ENCODE results near the gene SDR42E2.
"Not testable (repeated sequence)": the region's sequence is repeated elsewhere in the genome, so short reads cannot be mapped to it uniquely, and the experiment has no call there.

Gene SDR42E2

GRCh38 chr16:22163806-22164205, 1.5 kb downstream of the SDR42E2 start:
- no peaks in the 10 kb centered on the region for H3K4me1 ChIP-seq (ENCODE audit: control insufficient read depth, insufficient read depth, low read length)
- no peaks in the 10 kb centered on the region for H3K9me3 ChIP-seq (ENCODE audit: control insufficient read depth, insufficient read depth, low read length)
- no peak overlapping the region for H3K4me3 ChIP-seq (ENCODE audit: low read depth, low read length)
- no peaks in the 10 kb centered on the region for H3K36me3 ChIP-seq (ENCODE audit: control insufficient read depth, insufficient read depth, low read length)
- H3K27me3 ChIP-seq (ENCODE audit: control insufficient read depth, insufficient read depth, low read length) = peaks cover 31% of the 10 kb centered on the region
- no peak overlapping the region for H3K9ac ChIP-seq (ENCODE audit: low read depth, low read length)

GRCh38 chr16:22164482-22164881, 2.2 kb downstream of the SDR42E2 start:
- peaks cover 31% of the 10 kb centered on the region for H3K27me3 ChIP-seq (ENCODE audit: control insufficient read depth, insufficient read depth, low read length)
- no peak overlapping the region for H3K4me3 ChIP-seq (ENCODE audit: low read depth, low read length)
- no peak overlapping the region for H3K9ac ChIP-seq (ENCODE audit: low read depth, low read length)
- H3K4me1 ChIP-seq (ENCODE audit: control insufficient read depth, insufficient read depth, low read length) = no peaks in the 10 kb centered on the region
- H3K36me3 ChIP-seq (ENCODE audit: control insufficient read depth, insufficient read depth, low read length) = no peaks in the 10 kb centered on the region
- no peaks in the 10 kb centered on the region for H3K9me3 ChIP-seq (ENCODE audit: control insufficient read depth, insufficient read depth, low read length)

GRCh38 chr16:22165508-22166285, 3.4 kb downstream of the SDR42E2 start:
- Histone ChIP-seq H3K4me1 (ENCODE audit: control insufficient read depth, insufficient read depth, low read length) (no peaks in the 10 kb centered on the region), H3K4me3 (ENCODE audit: low read depth, low read length) (no peak overlapping the region), H3K9me3 (ENCODE audit: control insufficient read depth, insufficient read depth, low read length) (no peaks in the 10 kb centered on the region), H3K9ac (ENCODE audit: low read depth, low read length) (no peak overlapping the region), H3K27me3 (ENCODE audit: control insufficient read depth, insufficient read depth, low read length) (peaks cover 21% of the 10 kb centered on the region), H3K36me3 (ENCODE audit: control insufficient read depth, insufficient read depth, low read length) (no peaks in the 10 kb centered on the region)

DNA sequence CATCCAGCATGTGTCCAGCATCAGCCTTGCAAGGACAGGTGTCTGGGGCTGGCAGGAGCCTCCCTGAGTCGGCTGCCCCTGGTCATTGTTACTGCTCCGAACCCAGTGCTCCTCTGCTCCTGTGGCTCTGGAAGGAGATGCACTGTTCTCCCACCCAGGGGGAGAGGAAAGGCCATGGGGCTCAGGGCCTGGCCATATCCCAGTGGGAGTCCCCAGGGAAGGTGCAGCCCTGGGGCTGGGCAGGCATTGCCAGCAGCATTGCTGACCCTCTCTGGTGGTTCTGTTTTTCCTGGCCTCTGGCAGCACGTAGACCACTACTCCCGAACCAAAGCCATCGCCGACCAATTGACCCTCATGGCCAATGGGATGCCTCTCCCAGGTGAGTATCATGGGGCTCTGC, 9.6 kb downstream of the SDR42E2 start:
- H3K4me3 ChIP-seq (ENCODE audit: low read depth, low read length) = no peak overlapping the region
- H3K9ac ChIP-seq (ENCODE audit: low read depth, low read length) = no peak overlapping the region
- H3K36me3 ChIP-seq (ENCODE audit: control insufficient read depth, insufficient read depth, low read length) = no peaks in the 10 kb centered on the region
- H3K9me3 ChIP-seq (ENCODE audit: control insufficient read depth, insufficient read depth, low read length) = no peaks in the 10 kb centered on the region
- no peaks in the 10 kb centered on the region for H3K27me3 ChIP-seq (ENCODE audit: control insufficient read depth, insufficient read depth, low read length)
- H3K4me1 ChIP-seq (ENCODE audit: control insufficient read depth, insufficient read depth, low read length) = no peaks in the 10 kb centered on the region

GRCh38 chr16:22172642-22173041, 10.3 kb downstream of the SDR42E2 start:
- H3K36me3 ChIP-seq (ENCODE audit: control insufficient read depth, insufficient read depth, low read length); H3K4me1 ChIP-seq (ENCODE audit: control insufficient read depth, insufficient read depth, low read length); H3K27me3 ChIP-seq (ENCODE audit: control insufficient read depth, insufficient read depth, low read length); H3K4me3 ChIP-seq (ENCODE audit: low read depth, low read length); H3K9me3 ChIP-seq (ENCODE audit: control insufficient read depth, insufficient read depth, low read length); H3K9ac ChIP-seq (ENCODE audit: low read depth, low read length): not testable (repeated sequence)

DNA sequence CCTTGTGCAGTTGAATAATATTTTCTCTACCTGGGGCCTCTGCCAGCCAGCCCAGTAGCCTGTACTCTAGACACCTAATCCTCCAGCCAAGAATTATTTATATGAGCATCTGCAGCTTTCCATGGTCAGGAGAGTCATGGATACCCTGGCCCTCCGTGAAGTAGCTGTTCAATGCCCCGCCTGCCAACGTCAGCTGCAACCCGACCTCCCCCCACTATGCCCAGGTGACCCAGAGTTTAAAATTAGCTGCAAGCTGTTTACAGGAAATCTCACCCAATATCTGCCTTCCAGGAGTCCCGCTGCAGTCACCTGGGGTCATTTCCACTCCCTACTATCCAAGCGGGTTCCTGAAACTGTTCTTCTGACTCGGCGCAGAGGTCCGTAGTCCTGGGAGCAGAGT, 12.3 kb downstream of the SDR42E2 start:
- H3K36me3 ChIP-seq (ENCODE audit: control insufficient read depth, insufficient read depth, low read length) = no peaks in the 10 kb centered on the region
- no peaks in the 10 kb centered on the region for H3K4me1 ChIP-seq (ENCODE audit: control insufficient read depth, insufficient read depth, low read length)
- H3K4me3 ChIP-seq (ENCODE audit: low read depth, low read length) = no peak overlapping the region
- no peaks in the 10 kb centered on the region for H3K9me3 ChIP-seq (ENCODE audit: control insufficient read depth, insufficient read depth, low read length)
- no peaks in the 10 kb centered on the region for H3K27me3 ChIP-seq (ENCODE audit: control insufficient read depth, insufficient read depth, low read length)
- H3K9ac ChIP-seq (ENCODE audit: low read depth, low read length) = no peak overlapping the region

DNA sequence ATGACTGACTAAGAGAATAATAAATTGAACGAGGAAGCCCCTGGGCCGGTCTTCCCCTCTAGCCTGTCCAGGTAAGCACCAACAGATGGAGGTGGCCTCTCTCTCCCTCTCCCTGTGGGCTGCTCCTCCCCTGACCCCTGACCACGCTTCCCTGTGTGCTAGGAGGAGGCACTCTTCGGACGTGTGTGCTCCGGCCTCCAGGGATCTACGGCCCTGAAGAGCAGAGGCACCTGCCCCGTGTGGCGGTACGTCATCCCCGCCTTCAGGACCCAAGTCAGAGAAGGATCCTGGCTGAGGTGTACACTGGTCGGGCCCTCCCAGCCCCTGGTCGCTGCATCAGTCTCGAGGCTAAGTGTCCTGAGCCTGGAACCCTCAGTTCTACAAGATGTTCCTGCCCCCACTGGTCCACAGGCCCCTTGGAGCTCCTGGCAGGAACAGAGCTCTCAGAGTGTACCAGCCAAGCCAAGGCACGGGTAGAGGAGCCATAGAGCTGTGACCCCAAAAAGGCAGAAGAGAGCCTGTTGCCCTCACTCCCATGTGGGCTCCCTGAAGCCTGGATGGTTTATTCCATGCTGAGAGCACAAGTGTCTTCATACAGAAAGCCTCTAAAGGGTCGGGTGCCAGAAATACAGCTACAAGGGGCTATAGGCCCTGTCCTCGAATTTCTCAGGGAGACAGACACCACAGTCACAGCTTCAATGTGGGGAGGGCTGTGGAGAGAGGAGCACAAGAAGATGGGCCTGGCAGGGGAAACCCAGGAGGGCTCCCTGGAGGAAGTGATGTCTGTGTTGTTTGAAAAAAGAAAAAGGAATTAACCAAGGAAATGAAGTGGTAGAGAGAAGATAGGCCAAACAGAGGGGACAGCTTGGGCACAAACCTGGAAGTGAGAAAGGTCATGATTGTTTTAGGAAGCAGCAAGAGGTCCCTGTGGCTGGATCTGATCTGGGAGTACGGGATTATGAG, 15.9 kb downstream of the SDR42E2 start:
- H3K36me3 ChIP-seq (ENCODE audit: control insufficient read depth, insufficient read depth, low read length) = no peaks in the 10 kb centered on the region
- H3K27me3 ChIP-seq (ENCODE audit: control insufficient read depth, insufficient read depth, low read length) = no peaks in the 10 kb centered on the region
- no peaks in the 10 kb centered on the region for H3K9me3 ChIP-seq (ENCODE audit: control insufficient read depth, insufficient read depth, low read length)
- no peak overlapping the region for H3K9ac ChIP-seq (ENCODE audit: low read depth, low read length)
- H3K4me1 ChIP-seq (ENCODE audit: control insufficient read depth, insufficient read depth, low read length) = no peaks in the 10 kb centered on the region
- H3K4me3 ChIP-seq (ENCODE audit: low read depth, low read length) = no peak overlapping the region

GRCh38 chr16:22181426-22181825, 19.1 kb downstream of the SDR42E2 start:
- H3K27me3 ChIP-seq (ENCODE audit: control insufficient read depth, insufficient read depth, low read length) = no peaks in the 10 kb centered on the region
- no peaks in the 10 kb centered on the region for H3K36me3 ChIP-seq (ENCODE audit: control insufficient read depth, insufficient read depth, low read length)
- H3K4me3 ChIP-seq (ENCODE audit: low read depth, low read length) = no peak overlapping the region
- peaks cover 4% of the 10 kb centered on the region for H3K4me1 ChIP-seq (ENCODE audit: control insufficient read depth, insufficient read depth, low read length)
- no peaks in the 10 kb centered on the region for H3K9me3 ChIP-seq (ENCODE audit: control insufficient read depth, insufficient read depth, low read length)
- no peak overlapping the region for H3K9ac ChIP-seq (ENCODE audit: low read depth, low read length)

DNA sequence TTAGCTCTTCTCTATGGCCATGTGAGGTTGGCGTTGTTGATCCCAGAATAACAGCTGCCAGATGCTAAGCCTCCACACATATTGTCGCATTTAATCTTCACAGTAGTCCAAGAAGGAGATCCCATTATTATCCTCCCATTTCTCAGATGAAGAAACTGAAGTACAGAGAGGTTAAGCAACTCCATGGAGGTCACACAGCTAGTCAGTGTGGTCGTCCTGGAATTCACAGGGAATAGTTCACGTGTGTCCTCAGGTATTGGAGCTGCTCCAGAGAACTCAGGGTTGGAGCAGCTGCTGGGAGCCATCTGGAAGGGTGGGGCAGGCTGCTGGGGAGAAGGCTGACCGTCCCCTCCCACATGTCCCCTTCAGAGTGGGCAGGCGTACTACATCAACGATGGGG, 19.5 kb downstream of the SDR42E2 start:
- Histone ChIP-seq H3K4me1 (ENCODE audit: control insufficient read depth, insufficient read depth, low read length) (peaks cover 4% of the 10 kb centered on the region), H3K9ac (ENCODE audit: low read depth, low read length) (no peak overlapping the region), H3K36me3 (ENCODE audit: control insufficient read depth, insufficient read depth, low read length) (no peaks in the 10 kb centered on the region), H3K27me3 (ENCODE audit: control insufficient read depth, insufficient read depth, low read length) (no peaks in the 10 kb centered on the region), H3K4me3 (ENCODE audit: low read depth, low read length) (no peak overlapping the region), H3K9me3 (ENCODE audit: control insufficient read depth, insufficient read depth, low read length) (no peaks in the 10 kb centered on the region)

GRCh38 chr16:22183335-22183734, 21.0 kb downstream of the SDR42E2 start:
- Histone ChIP-seq H3K4me1 (ENCODE audit: control insufficient read depth, insufficient read depth, low read length) (peaks cover 6% of the 10 kb centered on the region), H3K36me3 (ENCODE audit: control insufficient read depth, insufficient read depth, low read length) (no peaks in the 10 kb centered on the region), H3K9ac (ENCODE audit: low read depth, low read length) (no peak overlapping the region), H3K27me3 (ENCODE audit: control insufficient read depth, insufficient read depth, low read length) (no peaks in the 10 kb centered on the region), H3K4me3 (ENCODE audit: low read depth, low read length) (no peak overlapping the region), H3K9me3 (ENCODE audit: control insufficient read depth, insufficient read depth, low read length) (no peaks in the 10 kb centered on the region)

GRCh38 chr16:22183901-22184614, 21.8 kb downstream of the SDR42E2 start:
- H3K4me3 ChIP-seq (ENCODE audit: low read depth, low read length) = no peak overlapping the region
- peaks cover 11% of the 10 kb centered on the region for H3K4me1 ChIP-seq (ENCODE audit: control insufficient read depth, insufficient read depth, low read length)
- H3K36me3 ChIP-seq (ENCODE audit: control insufficient read depth, insufficient read depth, low read length) = no peaks in the 10 kb centered on the region
- no peaks in the 10 kb centered on the region for H3K9me3 ChIP-seq (ENCODE audit: control insufficient read depth, insufficient read depth, low read length)
- H3K27me3 ChIP-seq (ENCODE audit: control insufficient read depth, insufficient read depth, low read length) = peaks cover 4% of the 10 kb centered on the region
- H3K9ac ChIP-seq (ENCODE audit: low read depth, low read length) = no peak overlapping the region

Measured in iPS-15b (cell line).